Stimulated activated CD4-positive, alpha-beta T cell treated with anti-CD3 and anti-CD28 coated beads, Interleukin-15, amount 100 ng/mL, for 1 hour (primary cell): ENCODE results near the gene WNT6.

Experiments used
- DNase-seq, 2 donors: peaks; one replicate each; pipeline ENCODE4 v3.0.0-alpha.2; 2020; ENCODE audit warnings: low read depth in 1 of 2, low spot score in 1 of 2

WNT6 gene

GRCh38 chr2:218892693-218893348 is 33.2 kb downstream of the WNT6 start:
- peak; percentile 73 to 76 for DNase-seq

- no peak for DNase-seq
These were observed 33.9 kb downstream of the WNT6 start for GRCh38 chr2:218893349-218894150.

GRCh38 chr2:218894151-218894879 is 34.7 kb downstream of the WNT6 start:
- no peak for DNase-seq

GRCh38 chr2:218894880-218895157 is 35.2 kb downstream of the WNT6 start:
- no peak for DNase-seq

- DNase-seq = no peak
These were observed 35.7 kb downstream of the WNT6 start for GRCh38 chr2:218895326-218895725.

- no peak for DNase-seq
These were observed 36.3 kb downstream of the WNT6 start for GRCh38 chr2:218895759-218896500.

- DNase-seq = peak; percentile 67 to 71
These were observed 37.1 kb downstream of the WNT6 start for GRCh38 chr2:218896501-218897393.

GRCh38 chr2:218897394-218898108 is 37.9 kb downstream of the WNT6 start:
- DNase-seq = no peak

- DNase-seq = peak; percentile 68 to 78
These were observed 38.7 kb downstream of the WNT6 start for GRCh38 chr2:218898109-218898878.

- DNase-seq = no peak
These were observed 39.5 kb downstream of the WNT6 start for GRCh38 chr2:218899147-218899546.

- no peak for DNase-seq
These were observed 42.8 kb downstream of the WNT6 start for GRCh38 chr2:218902427-218902826.

- no peak for DNase-seq
These were observed 44.6 kb downstream of the WNT6 start for GRCh38 chr2:218904176-218904575.

- DNase-seq = peak; percentile 72 to 83
These were observed 49.4 kb downstream of the WNT6 start for GRCh38 chr2:218908721-218909619.

GRCh38 chr2:218910741-218911140 is 51.1 kb downstream of the WNT6 start:
- DNase-seq = no peak

- DNase-seq = no peak
These were observed 60.9 kb downstream of the WNT6 start for GRCh38 chr2:218920504-218920903.
